Mesenchymal stem cell (in vitro differentiated cells and primary cell): ENCODE results near the gene ARGLU1.

ENCODE experiments used
- DNase-seq: peaks from one replicate; pipeline ENCODE4 v3.0.0-alpha.2; 2013
- H2AFZ ChIP-seq: one replicate; pipeline ENCODE4 v1.6.1; 2013; ENCODE audit warnings: low read depth, mild to moderate bottlenecking, control low read depth, inconsistent platforms, low read length, moderate library complexity
- H2AK5ac ChIP-seq: 2 replicates; pipeline ENCODE4 v1.6.1; 2013; ENCODE audit warnings: low read length, moderate library complexity, mild to moderate bottlenecking, inconsistent platforms; ENCODE audit not compliant: severe bottlenecking
- H2BK120ac ChIP-seq: one replicate; pipeline ENCODE4 v1.6.1; 2013; ENCODE audit warnings: low read depth, mild to moderate bottlenecking, inconsistent platforms, low read length, moderate library complexity
- H2BK12ac ChIP-seq, 2 experiments: one replicate each; pipeline ENCODE4 v1.6.1; 2013; ENCODE audit warnings: inconsistent platforms in 2 of 2, low read length in 2 of 2, mild to moderate bottlenecking in 2 of 2, moderate library complexity in 2 of 2, control low read depth in 1 of 2
- H2BK15ac ChIP-seq: one replicate; pipeline ENCODE4 v1.6.1; 2013; ENCODE audit warnings: mild to moderate bottlenecking, low read depth, inconsistent platforms; ENCODE audit not compliant: poor library complexity, severe bottlenecking
- H2BK5ac ChIP-seq: 2 replicates; pipeline ENCODE4 v1.6.1; 2013; ENCODE audit warnings: low read depth, mild to moderate bottlenecking, low read length, control low read depth, inconsistent platforms; ENCODE audit not compliant: poor library complexity, severe bottlenecking
- H3K14ac ChIP-seq, 2 experiments: one replicate each; pipeline ENCODE4 v1.6.1; 2013; ENCODE audit warnings: inconsistent platforms in 2 of 2, low read length in 2 of 2, control low read depth in 1 of 2, mild to moderate bottlenecking in 1 of 2, moderate library complexity in 1 of 2
- H3K18ac ChIP-seq, 2 experiments: one replicate each; pipeline ENCODE4 v1.6.1; 2013; ENCODE audit warnings: inconsistent platforms in 2 of 2, low read length in 2 of 2, control low read depth in 1 of 2, low read depth in 1 of 2, mild to moderate bottlenecking in 1 of 2
- H3K23ac ChIP-seq, 2 experiments: one replicate each; pipeline ENCODE4 v1.6.1; 2013; ENCODE audit warnings: inconsistent platforms in 2 of 2, low read length in 2 of 2, mild to moderate bottlenecking in 2 of 2, moderate library complexity in 2 of 2, control low read depth in 1 of 2
- H3K27ac ChIP-seq: 2 replicates; pipeline ENCODE4 v1.5.1; 2013; ENCODE audit warnings: mild to moderate bottlenecking, moderate library complexity, low read length, control low read depth, inconsistent platforms; ENCODE audit not compliant: poor library complexity, severe bottlenecking
- H3K27me3 ChIP-seq, 2 experiments: 2 replicates each; pipeline versions ENCODE4 v1.6.1 to v1.7.0; 2013; ENCODE audit warnings: low read length in 2 of 2, mild to moderate bottlenecking in 2 of 2, moderate library complexity in 2 of 2, control low read depth in 1 of 2, inconsistent platforms in 1 of 2; ENCODE audit not compliant: control insufficient read depth in 1 of 2, insufficient read depth in 1 of 2
- H3K36me3 ChIP-seq, 2 experiments: 2 replicates each; pipeline versions ENCODE4 v1.6.1 to v1.7.0; 2013; ENCODE audit warnings: low read length in 2 of 2, control low read depth in 1 of 2, inconsistent platforms in 1 of 2, low read depth in 1 of 2, mild to moderate bottlenecking in 1 of 2; ENCODE audit not compliant: insufficient read depth in 2 of 2, control insufficient read depth in 1 of 2
- H3K4ac ChIP-seq, 2 experiments: one replicate each; pipeline ENCODE4 v1.6.1; 2013; ENCODE audit warnings: inconsistent platforms in 2 of 2, low read length in 2 of 2, mild to moderate bottlenecking in 2 of 2, moderate library complexity in 2 of 2, control low read depth in 1 of 2, low read depth in 1 of 2
- H3K4me1 ChIP-seq: 2 replicates; pipeline ENCODE4 v1.6.1; 2013; ENCODE audit warnings: low read depth, low read length, control low read depth; ENCODE audit not compliant: control insufficient read depth, insufficient read depth
- H3K4me2 ChIP-seq: 2 replicates; pipeline ENCODE4 v1.6.1; 2013; ENCODE audit warnings: low read length, mild to moderate bottlenecking, inconsistent platforms; ENCODE audit not compliant: poor library complexity, severe bottlenecking
- H3K4me3 ChIP-seq, 2 experiments: 2 replicates each; pipeline versions ENCODE4 v1.5.1 to v1.7.0; 2013; ENCODE audit warnings: low read length in 2 of 2, mild to moderate bottlenecking in 2 of 2, control low read depth in 1 of 2, low read depth in 1 of 2; ENCODE audit not compliant: insufficient read depth in 1 of 2
- H3K79me1 ChIP-seq: replicated peaks from 2 replicates; pipeline ENCODE4 v1.6.1; 2013; ENCODE audit warnings: mild to moderate bottlenecking, control low read depth, low read length, inconsistent platforms; ENCODE audit not compliant: poor library complexity, severe bottlenecking
- H3K9ac ChIP-seq: 2 replicates; pipeline ENCODE4 v1.7.0; 2013; ENCODE audit warnings: mild to moderate bottlenecking, low read length, moderate library complexity
- H3K9me3 ChIP-seq: 2 replicates; pipeline ENCODE4 v1.7.0; 2013; ENCODE audit warnings: mild to moderate bottlenecking, low read length; ENCODE audit not compliant: control insufficient read depth
- H4K8ac ChIP-seq: one replicate; pipeline ENCODE4 v1.6.1; 2013; ENCODE audit warnings: inconsistent platforms, mild to moderate bottlenecking, low read length, moderate library complexity
- H4K91ac ChIP-seq: one replicate; pipeline ENCODE4 v1.6.1; 2013; ENCODE audit warnings: mild to moderate bottlenecking, low read length, inconsistent platforms
- WGBS: methylation state at CpG from one replicate; pipeline ENCODE4 v1.1.7; 2013; ENCODE audit warnings: mixed read lengths; 5-methylcytosine and 5-hydroxymethylcytosine counted together

Gene ARGLU1

DNA sequence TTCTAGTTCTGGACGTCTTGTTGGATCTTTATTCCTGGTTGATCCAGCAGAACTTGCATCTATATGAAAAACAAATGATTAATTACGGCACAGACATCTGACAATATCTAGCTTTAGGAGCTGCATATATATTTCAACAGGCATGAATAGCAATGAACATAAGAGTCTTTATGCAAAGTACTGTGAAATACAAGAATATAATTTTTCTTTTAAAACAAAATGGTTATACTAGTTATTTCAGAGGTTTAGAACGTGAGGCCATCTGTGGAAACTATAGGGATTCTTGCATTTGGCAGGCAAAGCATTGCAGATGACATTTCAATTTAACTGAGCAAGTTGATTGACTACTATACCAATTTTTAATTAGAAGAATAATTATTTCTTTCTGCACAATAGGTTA lies 73.0 kb downstream of the ARGLU1 start:
- H3K4me1 ChIP-seq: no peaks in the 10 kb centered on the region
- H2BK120ac ChIP-seq: no peak overlapping the region
- no peak overlapping the region for H3K4me3 ChIP-seq
- no peak overlapping the region for H3K14ac ChIP-seq
- no peak overlapping the region for H2AFZ ChIP-seq
- no peak overlapping the region for H2AK5ac ChIP-seq
- 93% methylated on average over 3 of the region's 3 CpGs for WGBS
- no peak overlapping the region for H4K91ac ChIP-seq
- no peak overlapping the region for H3K18ac ChIP-seq
- H2BK5ac ChIP-seq: no peak overlapping the region
- H3K9ac ChIP-seq: no peak overlapping the region
- H2BK15ac ChIP-seq: no peak overlapping the region
- H2BK12ac ChIP-seq: no peak overlapping the region
- no peak overlapping the region for H3K27ac ChIP-seq
- H3K79me1 ChIP-seq: peaks cover 36% of the 10 kb centered on the region
- H3K4me2 ChIP-seq: no peak overlapping the region
- peaks cover 0 to 2% of the 10 kb centered on the region in 2 experiments for H3K27me3 ChIP-seq
- no peak for DNase-seq
- no peak overlapping the region for H4K8ac ChIP-seq
- H3K9me3 ChIP-seq: no peaks in the 10 kb centered on the region
- H3K36me3 ChIP-seq: peaks cover 5 to 29% of the 10 kb centered on the region in 2 experiments
- H3K23ac ChIP-seq: no peak overlapping the region
- no peak overlapping the region for H3K4ac ChIP-seq

DNA sequence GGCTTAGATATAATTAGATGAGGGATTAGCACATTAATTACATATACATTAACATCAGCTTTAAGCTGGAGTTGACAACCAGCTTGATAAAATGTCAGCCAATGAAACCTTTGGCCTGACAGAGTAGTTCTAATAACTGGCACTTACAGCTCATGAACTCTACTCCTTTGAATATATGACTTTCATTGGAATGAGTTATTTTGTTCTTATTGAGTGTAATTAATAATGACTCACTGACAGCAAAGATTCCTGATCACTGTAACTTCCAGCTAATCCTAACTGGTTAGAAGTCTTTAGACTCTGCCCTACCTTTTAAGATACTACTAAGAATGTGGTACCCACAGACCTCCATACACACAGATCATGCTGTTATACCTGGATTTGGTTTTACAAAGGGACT lies 73.4 kb downstream of the ARGLU1 start:
- Histone ChIP-seq H3K27me3 (peaks cover 0 to 2% of the 10 kb centered on the region in 2 experiments), H2BK12ac (no peak overlapping the region), H3K9me3 (no peaks in the 10 kb centered on the region), H2BK120ac (no peak overlapping the region), H3K18ac (no peak overlapping the region), H3K4ac (no peak overlapping the region), H4K8ac (no peak overlapping the region), H3K4me3 (no peak overlapping the region), H2BK5ac (no peak overlapping the region), H3K79me1 (peaks cover 36% of the 10 kb centered on the region), H3K14ac (no peak overlapping the region), H2AFZ (no peak overlapping the region), H3K4me2 (no peak overlapping the region), H2AK5ac (no peak overlapping the region), H3K4me1 (no peaks in the 10 kb centered on the region), H4K91ac (no peak overlapping the region), H3K9ac (no peak overlapping the region), H3K27ac (no peak overlapping the region), H3K23ac (no peak overlapping the region), H3K36me3 (peaks cover 5 to 29% of the 10 kb centered on the region in 2 experiments), H2BK15ac (no peak overlapping the region)
- no peak for DNase-seq

DNA sequence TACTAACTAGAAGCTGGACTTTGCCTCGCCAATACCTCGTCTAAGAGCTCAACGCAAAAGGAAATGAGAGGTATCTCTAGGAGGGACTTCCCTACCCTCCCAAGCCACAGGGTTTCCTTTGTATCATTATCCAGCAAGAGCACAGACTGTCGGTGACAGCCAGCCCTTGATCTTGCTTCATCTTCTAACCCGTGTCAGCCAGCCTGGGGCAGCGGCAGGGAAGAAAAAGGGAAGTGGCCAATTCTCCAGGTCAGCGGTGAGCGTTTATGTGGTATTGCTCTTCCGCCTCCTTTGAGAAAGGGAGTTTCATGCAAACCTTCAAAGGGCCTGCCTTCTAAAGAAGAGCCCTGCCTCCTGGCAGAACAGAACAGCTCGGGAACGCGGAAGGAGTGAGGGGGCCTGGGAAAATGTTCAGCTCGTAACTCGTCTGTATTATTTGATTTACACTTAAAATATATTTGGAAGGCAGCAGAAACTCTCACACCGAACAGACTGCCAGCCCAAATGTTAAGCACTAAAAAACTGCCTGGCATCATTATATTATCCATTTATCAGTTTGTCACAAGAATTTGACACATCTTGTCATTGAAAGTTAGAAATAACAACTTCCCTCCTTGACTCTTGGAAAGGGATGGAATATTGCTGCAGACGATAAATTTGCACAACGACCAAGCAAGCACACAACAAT lies 74.3 kb downstream of the ARGLU1 start:
- Histone ChIP-seq H2AK5ac (no peak overlapping the region), H2BK120ac (no peak overlapping the region), H3K4me1 (no peaks in the 10 kb centered on the region), H3K27me3 (peaks cover 0 to 2% of the 10 kb centered on the region in 2 experiments), H3K9me3 (no peaks in the 10 kb centered on the region), H2BK5ac (no peak overlapping the region), H3K9ac (no peak overlapping the region), H3K18ac (no peak overlapping the region), H3K4me2 (no peak overlapping the region), H4K91ac (no peak overlapping the region), H3K4ac (no peak overlapping the region), H4K8ac (no peak overlapping the region), H3K79me1 (peaks cover 36% of the 10 kb centered on the region), H3K27ac (no peak overlapping the region), H2AFZ (no peak overlapping the region), H2BK12ac (no peak overlapping the region), H3K14ac (no peak overlapping the region), H3K36me3 (peaks cover 5 to 29% of the 10 kb centered on the region in 2 experiments), H2BK15ac (no peak overlapping the region), H3K23ac (no peak overlapping the region), H3K4me3 (no peak overlapping the region)
- DNase-seq: no peak
- 91% methylated on average over 16 of the region's 17 CpGs for WGBS

DNA sequence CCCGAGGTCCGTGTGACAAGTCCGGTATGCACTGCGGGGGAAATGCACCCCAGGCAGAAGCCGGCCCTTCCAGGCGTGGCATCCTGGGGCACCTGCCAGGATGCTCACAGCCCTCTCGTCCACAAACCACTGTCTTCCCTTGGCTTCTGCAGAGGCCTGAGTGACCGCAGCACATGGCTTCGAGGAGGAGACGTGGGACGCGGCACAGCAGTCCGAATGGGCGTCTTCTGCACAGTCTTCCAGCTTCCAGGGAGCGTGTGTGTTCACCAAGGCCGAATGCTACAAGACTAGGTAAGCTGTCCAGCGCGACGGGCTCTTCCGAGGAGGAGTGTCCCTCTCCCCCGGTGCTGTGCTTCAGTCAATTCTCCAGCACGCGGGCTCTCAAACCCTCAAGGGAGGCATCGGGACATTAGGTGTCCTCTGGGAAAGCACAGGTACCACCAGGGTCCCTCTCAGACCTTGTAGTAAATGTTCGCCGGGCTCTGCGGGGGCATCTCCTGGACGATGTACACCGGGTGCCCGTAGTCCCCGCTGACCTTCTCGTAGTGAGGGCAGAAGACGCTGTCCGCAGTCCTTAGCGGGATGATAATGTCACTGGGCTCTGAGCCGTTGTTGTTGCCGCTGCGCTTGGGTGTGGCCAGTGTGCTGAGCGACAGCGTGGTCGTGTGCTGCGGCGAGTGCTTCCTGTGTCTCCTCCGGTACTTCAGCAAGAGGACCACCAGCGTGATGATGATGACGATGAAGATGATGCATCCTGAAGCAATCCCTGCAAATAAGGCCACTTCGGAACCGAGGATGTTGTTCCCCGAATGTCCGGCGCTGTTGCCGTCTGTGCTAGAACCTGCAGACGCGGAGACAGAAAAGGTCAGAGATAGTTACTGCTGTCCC lies 75.1 kb downstream of the ARGLU1 start:
- no peak overlapping the region for H3K23ac ChIP-seq
- H2AK5ac ChIP-seq: no peak overlapping the region
- no peaks in the 10 kb centered on the region for H3K9me3 ChIP-seq
- H3K36me3 ChIP-seq: peaks cover 5 to 29% of the 10 kb centered on the region in 2 experiments
- H2BK12ac ChIP-seq: no peak overlapping the region
- WGBS: 97% methylated on average over 54 of the region's 54 CpGs
- H4K8ac ChIP-seq: no peak overlapping the region
- peak overlapping the region in 1 of 2 experiments; percentile 19 for H3K14ac ChIP-seq
- no peak overlapping the region for H3K9ac ChIP-seq
- no peak overlapping the region for H3K4me2 ChIP-seq
- no peak overlapping the region for H3K4me3 ChIP-seq
- H3K27me3 ChIP-seq: no peaks in the 10 kb centered on the region
- H2AFZ ChIP-seq: no peak overlapping the region
- no peak overlapping the region for H2BK15ac ChIP-seq
- H4K91ac ChIP-seq: no peak overlapping the region
- H2BK120ac ChIP-seq: no peak overlapping the region
- H3K18ac ChIP-seq: no peak overlapping the region
- H2BK5ac ChIP-seq: no peak overlapping the region
- H3K4me1 ChIP-seq: no peaks in the 10 kb centered on the region
- DNase-seq: no peak
- H3K27ac ChIP-seq: no peak overlapping the region
- no peak overlapping the region for H3K4ac ChIP-seq
- H3K79me1 ChIP-seq: peaks cover 34% of the 10 kb centered on the region
